ENCODE data around the gene DNAAF8. TPM values are rescaled to one million over a fixed set of nuclear protein-coding genes. Genes with fewer than 3 reads are reported as not detected.

DNAAF8 gene
- total RNA-seq = 0.28 TPM

DNA sequence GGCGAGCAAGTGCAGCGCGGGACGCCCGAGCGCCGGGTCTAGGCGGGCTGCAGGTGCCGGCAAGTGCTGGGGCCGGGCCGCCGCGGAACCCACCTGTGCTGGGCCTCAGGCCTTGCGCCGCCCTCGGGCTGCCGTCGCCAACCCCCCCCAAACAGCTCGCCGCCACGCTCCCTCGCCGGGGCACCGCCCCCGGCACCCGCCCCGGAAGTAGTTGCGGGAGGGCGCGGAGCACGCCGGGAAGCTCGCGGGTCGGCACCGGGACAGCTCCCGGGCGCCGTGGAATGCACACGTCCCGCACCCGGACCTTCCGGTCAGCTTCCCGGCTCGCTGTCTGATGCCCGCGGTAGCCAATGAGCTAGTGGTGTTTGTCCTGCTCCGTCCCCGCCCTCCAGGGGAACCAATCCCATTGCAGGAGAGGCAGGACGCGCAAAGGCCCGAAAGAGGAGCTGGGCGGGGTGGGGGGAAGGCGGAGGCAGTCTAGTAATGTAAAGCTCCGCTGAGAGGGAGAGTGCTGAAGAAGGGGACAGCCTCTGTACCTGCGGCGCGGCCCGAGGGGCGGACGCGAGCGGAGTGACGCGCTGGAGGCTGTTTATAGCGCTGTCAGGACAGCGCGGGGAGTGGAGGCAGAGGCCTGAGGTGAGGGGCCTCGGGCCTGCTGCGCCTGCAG lies at the start of gene DNAAF8, which contains the start of gene ANKS3:
Gene DNAAF8, plus strand, starts transcription at position 475 of the 667 bp plus-strand sequence. CDS start 1,978 bp downstream, outside the sequence.
Gene ANKS3, minus strand, starts transcription at position 209 of the 667 bp plus-strand sequence. CDS start 4,122 bp downstream, outside the sequence.
- peak; percentile 97 for ATAC-seq

DNA sequence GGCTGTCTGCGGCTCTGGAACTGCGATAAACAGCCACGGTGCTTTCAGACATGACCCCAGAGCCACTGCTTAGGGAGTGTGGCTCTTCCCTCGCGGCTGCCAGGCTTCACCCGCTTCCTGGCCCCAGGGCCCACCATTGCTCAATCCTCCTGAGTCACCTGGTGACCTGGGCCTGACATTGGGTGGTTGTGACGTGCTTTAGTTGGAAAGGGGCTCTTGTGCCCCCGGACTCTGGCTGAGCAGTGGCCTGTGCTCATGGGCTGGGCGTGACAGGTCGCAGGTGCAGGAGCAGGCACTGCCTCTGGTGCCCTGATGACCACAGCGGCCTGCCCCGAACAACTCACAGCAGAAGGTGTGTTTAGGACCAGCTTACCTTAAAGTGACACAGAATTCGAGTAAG lies 49.6 kb upstream of the DNAAF8 start:
- ATAC-seq = no peak

DNA sequence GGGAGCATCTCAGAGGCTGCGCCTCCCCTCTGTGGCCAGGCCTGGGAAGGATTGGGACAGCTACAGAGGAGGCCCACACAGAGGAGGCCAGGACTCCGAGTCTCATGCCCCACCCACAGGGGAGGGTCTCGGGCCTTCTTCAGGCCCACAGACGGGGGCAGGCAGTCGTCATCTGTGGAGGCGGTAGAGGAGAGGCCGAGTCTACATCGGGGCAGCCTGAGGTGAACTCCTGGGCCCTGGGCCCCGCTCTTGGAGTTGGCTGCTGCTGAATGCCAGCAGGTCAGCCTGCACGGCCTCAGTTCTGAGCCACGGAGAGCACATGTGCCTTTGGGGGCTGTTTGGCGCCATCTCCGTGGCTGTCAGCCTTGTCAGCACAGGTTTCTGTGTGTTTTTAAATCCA lies 49.0 kb upstream of the DNAAF8 start:
- ATAC-seq = no peak

DNA sequence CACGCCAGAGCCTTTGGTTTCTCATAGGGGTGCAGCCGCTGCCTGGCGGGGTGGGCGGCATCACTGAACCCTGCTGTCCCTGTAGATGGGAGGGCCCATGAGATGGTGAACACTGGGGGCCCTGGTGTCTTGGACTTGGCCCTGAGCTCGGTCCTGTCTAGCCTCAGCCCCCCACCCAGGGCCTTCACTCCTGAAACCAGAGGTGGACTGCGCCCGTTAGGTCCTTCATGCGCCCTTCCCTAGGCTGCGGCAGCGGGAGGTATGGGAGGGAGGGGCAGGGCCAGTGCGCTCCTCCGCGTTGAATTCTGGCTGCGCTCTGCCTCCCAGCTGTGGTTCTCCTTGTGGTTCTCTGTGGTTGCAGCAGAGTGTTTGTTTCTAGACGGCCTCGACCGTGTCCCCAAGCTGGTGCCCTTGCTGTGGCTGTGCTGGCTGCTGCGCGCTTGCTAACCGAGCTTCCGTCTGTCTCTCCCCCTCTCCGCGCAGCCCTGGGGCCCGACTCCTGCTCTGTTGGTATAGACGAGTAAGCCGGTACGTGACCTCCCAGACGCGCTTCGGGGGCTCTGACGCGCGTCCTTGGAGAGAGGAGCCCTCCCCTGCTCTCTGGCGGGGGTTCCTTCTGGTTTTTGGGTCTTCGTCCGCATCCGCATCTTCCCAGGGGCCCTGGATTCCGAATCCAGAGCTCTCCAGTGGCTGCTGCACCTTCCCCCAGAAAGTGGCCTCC lies 48.4 kb upstream of the DNAAF8 start:
- ATAC-seq = no peak

DNA sequence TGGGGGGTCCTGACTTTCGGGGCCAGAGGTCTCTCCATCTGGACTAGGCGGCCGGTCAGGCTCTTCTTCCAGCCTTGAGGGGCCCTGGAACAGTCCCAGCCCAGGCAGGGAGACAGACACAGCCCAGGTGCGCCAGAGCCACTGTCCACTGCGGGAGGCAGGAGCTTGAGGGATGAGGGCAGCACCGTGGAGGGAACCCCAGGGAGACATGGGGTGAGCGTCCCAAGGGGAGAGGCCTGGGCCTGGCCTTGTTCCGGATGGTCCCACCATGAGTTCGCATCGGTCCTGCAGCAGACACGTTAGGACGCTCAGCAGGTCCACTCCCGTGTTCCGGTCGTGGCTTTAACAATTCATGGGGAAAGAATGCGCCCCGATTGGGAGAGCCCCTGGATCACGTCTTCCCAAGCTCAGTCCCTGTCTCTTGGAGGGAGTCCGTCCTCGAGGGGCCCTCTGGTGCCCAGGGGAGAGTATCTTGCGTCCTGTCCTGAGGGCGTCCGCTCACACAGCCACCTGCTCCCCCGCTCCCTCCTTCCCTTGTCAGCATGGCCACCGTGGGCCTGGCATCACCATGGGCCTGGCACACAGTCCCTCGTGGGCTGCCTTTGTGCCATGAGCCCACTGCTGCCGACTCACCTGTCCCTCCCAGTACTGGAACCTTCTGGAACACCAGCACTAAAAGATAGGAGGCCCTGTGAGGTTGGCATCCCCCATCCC lies 47.7 kb upstream of the DNAAF8 start:
- no peak for ATAC-seq

DNA sequence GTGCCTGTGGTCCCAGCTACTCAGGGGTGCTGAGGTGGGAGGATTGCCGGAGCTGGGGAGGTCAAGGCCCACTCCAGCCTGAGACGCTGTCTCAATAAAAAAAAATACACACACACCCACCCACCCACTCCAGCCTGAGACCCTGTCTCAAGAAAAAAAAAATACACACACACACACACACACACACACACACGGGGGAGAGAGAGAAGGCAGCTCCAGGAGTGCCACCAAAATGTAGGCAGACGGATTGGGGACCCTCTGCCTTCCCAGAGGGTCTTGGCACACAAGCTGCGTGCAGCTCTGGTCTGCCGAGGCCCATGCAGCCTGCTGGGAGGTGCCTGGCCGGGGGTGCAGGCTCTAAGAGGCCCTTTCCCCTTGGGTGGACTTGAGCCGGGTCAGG lies 46.9 kb upstream of the DNAAF8 start:
- ATAC-seq = no peak

DNA sequence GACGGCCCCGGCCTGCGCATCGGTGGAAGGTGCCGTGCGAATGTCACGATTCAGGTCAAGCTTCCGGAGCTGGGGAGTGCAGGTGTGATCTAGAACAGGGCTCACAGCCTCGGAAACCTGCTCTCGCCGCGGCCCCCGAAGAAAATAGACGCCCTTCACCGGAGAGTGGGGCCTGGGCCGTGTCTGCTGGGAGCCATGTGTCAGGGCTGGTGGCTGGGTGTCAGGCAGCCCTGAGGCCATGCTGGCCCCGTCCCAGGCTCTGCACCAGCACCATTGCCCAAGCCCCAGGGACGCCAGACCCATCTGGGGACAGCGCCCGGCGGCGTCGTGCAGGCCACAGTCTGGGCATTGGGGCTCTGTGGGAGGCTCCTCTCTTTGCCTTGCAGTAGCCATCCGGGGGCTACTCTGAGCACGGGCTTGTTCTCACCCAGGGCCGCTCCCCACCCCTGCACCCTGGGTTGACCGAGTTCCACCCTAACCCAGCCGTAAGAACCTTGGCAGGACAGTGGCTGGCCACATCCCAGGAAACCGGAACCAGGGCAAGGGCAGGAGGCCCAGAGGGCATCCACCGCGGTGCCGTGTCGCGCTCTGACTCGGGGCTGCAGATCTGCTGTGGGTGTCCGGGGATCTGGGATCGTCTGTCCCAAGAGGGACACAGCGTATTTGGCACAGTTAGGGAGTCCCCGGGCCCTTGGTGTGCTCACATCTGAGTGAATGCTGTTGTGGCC lies 46.2 kb upstream of the DNAAF8 start:
- no peak for ATAC-seq

DNA sequence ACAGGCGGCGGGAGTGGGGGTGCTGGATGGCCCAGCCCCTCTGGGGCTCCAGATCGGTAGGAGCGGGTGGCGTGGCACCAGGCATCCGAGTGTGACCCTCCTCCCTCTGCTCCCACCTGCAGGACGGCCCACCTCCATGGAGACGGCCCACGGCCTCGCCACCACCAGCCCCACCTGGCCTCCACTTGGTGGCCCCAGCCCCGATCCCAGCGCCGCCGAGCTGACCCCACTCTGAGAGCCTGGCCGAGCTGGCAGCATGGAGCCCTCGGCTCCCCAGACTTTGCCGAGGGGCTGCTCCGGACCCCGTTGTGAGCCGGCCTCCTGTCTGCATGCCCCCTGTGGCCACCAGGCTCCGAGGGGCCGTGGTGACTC lies 45.7 kb upstream of the DNAAF8 start:
- ATAC-seq = no peak

DNA sequence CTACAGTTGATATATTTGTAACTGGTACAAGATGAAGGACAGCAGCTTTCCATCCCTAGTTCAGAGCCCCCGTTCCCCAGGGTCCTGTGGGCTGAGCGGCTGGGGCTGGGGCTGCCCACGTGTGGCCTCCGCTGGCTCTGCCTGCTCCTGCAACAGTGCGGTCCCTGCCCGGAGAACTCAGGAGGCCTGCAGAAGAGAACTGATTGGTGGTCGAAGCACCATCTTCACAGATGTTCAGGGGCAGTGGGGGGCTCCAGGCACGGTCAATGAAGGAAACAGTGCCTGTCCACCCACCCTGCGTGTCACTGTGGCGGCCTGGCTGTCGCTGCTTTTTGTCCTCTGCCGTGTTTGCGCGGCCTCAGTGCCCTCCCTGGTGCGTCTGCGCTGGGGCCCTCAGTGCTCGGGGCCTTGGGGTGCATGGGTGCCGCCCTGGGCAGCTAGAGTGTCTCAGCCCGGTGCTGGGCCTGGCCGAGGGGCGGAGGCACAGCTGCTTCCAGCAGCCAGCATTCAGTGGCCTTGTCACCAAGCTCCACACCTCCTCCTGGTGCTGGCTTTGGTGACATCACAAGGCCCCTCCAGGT lies 45.2 kb upstream of the DNAAF8 start:
- no peak for ATAC-seq

DNA sequence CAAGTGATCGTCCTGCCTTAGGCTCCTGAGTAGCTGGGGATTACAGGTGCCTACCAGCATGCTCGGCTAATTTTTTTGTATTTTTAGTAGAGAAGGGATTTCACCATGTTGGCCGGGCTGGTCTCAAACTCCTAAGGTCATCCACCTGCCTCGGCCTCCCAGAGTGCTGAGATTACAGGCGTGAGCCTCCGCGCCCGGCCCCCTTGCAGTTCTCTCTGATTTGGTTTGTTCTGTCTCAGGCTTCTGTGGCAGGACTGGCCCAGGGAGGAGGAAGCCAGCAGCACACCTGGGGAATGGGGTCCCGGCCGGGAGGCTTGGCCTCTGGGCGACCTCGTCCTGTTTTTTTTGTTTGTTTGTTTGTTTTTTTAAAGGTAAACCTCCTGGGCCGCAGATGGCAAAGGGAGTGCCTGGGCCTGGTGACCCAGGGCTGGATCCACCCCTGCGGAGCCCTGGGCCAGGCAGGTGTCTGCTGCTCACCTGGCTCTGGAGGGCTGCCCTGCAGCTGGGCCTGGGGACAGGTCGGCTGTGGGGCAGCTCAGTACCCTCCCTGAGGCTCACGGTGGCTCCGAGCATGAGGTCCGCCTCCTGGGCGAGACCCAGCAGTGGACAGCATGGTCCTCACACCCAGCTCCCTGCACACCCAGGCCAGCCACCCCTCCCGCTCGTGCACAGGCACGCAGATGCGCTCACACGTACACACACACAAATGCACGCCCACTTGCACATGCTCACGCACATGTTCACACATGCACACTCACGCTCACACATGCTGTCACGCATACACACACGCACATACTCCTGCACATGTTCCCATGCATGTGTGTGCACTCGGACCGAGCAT lies 44.3 kb upstream of the DNAAF8 start:
- no peak for ATAC-seq

DNA sequence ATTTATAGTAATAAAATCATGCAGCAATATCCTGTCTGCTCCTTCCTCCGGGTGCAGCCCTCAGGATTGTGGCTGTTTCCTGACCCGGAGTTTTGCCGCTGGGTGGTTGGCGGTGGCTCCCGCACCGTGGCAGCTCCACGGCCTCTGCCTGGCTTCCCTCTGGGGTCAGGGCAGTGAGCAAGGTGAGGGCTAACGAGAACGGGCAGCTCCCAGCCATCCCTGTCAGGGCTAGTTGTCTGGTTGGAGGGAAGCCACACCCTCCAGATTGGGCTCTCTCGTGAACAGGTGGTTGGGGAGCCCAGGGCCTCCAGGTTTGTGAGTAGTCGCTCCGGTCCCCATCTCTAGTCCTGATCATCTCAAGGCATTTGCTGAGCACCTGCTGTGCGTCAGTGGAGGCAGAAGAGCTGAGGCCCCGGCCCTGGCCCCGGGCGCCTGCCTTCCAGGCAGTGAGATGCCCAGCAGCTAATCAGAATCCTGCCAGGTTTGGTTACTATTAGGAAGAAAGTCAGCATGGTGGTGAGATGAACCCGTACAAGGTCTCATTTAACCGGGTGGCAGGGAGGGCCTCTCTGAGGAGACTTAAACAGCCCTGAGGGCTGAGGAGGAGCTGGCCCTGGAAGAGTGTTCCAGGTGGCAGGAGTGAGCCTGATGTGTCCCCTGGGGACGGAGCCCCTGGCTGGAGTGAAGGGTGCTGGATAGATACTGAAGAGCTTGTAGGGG lies 43.2 kb upstream of the DNAAF8 start:
- ATAC-seq = no peak

DNA sequence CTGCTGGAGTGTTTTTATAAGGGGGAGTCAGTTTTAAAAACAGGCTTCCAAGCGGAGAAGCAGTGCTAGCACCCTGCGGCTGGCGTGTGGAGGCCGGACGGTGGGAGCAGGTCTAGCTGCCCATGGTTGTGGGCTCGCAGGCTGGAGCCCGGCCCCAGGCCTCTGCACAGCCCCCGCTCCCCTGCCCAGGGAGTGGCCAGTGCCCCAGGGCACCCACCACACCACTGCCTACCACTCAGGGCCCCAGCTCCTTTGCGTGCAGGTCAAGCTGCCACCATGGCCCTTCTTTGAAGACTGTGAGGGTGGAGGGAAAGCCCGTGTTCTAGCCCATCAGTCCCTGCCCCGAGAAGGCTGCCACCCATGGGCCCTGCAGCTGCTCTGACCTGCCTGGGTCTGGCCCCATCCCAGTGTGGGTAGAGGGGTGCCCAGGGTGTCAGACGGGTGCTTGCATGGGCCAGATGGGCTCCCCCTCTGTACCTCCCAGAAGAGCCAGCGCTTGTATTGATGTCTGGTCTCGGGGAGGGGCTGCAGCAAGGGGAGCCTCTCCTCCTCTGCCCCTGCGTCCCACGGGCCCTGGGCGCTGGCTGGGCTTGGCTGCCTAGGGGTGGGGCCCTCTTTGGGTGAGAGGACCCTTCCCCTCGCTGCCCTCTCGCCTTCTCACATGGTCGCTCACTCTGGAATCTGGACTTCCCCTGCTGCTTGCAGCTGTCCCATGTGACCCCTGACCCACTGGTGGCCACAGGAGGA lies 42.5 kb upstream of the DNAAF8 start:
- ATAC-seq = no peak

DNA sequence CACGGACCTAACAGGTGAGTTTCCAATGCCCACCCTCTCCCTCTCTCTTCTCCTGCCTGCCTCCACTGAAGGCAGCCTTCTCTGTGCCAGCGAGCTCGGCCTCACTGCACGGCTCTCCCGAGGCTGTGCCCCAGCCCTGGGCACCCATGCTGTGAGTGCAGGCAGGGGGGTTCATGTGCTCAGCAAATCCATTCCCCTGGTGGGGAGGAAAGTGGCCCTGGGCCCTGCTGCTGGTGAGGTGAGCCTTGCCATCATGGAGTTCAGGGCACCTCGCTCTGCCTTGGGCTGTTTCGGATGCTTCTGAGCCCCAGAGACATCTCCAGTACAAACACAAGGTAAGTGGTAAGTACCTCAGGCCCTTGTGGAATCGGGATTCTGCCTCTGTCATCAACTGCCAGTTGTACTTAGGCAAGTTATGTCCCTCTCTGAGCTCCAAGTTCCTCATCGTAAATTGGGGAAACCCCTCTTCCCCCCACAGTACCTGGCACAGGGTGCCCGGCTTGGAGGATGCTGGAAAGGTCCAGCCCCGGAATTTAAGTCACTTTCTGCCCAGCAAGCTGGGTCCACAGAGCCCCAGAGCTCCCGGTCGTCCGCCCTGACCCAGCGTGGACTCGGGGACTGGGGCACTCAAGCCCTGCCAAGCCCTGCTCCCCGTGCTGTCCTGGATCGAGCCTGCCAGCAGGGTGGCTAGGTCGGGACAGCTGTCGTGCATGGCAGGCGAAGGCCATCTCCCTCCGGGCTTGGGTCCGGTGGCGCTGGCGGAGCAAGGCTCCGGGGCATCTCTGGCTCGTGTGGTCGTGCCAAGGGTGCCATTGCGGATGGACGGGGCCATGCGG lies 41.7 kb upstream of the DNAAF8 start:
- peak; percentile 4 for ATAC-seq

DNA sequence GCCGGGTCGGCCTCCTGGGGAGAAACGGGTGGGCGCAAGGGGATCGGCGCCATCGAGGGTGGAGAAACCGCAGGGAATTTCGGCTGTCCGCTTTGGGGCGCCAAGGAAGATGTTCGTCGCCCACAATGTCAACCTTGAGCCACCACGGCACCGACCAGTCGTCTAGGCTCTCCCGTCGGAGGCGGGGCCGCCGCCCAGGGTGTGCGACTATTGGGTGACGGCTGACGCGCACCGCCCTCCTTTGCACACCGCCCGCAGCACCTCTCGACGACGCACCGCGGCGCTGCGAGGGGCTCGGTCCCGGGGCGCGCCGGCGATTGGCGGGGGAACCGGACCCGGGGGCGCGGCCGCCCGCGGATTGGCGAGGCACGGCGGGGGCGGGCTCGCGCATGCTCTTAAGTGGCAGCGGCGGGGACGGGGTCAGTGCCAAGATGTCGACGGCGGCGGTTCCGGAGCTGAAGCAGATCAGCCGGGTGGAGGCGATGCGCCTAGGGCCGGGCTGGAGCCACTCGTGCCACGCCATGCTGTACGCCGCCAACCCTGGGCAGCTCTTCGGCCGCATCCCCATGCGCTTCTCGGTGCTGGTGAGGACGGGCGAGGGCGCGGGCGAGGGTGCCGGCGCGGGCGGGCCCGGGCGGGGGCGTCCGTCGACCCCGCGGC lies 40.9 kb upstream of the DNAAF8 start, which contains the start of gene NUDT16L1:
Gene NUDT16L1, plus strand, starts transcription at position 267 of the 660 bp plus-strand sequence. Its CDS starts 165 bp downstream, at position 432.
- peak; percentile 94 for ATAC-seq

DNA sequence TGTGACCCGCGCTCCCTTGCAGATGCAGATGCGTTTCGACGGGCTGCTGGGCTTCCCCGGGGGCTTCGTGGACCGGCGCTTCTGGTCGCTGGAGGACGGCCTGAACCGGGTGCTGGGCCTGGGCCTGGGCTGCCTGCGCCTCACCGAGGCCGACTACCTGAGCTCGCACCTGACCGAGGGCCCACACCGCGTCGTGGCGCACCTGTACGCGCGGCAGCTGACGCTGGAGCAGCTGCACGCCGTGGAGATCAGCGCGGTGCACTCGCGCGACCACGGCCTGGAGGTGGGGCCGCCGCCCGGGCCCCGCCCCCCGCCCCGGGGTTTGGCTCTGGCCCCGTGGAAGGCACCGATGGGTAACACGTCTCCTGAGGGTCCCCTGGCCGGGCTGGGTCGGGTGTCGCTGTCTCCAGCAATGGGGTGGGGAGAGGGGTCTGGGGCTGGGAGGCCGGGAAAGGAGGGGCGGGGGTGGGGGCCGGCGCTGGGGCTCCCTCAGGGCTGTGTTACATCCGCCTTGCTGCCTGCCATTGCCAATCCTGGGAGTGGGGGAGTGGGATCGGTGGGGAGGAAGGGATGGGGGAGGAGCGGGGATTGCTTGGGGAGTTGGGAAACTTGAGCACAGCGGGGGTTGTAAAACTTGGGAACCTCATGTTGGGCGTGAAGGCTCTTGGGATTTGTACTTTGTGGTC lies 40.2 kb upstream of the DNAAF8 start:
- peak; percentile 61 for ATAC-seq

DNA sequence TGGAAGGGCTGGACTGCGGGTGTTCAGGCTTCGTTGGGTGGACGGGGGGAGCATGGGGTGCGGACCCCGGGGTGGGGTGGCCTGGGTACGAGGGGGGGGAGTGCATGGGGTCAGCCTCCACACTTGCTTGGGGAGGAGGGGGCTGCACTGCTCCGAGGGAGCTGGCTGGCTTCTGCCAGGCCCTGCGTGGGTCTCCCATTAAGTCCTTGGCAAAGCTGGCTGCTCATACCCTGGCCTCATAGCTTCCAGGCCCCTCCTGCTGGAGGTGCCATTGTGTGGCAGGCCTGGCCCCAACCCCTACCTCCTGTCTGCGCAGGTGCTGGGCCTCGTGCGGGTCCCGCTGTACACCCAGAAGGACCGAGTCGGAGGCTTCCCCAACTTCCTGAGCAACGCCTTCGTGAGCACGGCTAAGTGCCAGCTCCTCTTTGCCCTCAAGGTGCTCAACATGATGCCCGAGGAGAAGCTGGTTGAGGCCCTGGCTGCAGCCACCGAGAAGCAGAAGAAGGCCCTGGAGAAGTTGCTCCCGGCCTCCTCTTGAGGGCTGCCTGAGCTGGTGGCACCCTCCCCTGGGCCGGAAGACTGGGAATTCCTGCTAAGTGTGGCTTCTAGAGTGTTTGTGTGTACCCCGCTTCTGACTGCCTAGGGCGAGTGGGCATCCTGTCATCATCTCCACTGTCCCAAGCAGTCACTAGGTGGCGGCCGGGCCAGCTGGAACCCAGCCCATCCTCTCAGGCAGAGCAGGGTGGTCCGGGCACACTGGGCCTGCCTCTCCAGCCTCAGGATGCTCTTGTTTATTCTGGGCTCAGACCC lies 39.5 kb upstream of the DNAAF8 start:
- ATAC-seq = no peak

All from esophagus mucosa (tissue), 1 donor.